PC-3 (cell line): Measurements from ENCODE around the gene ABCG1. TPM values are rescaled to one million over a fixed set of nuclear protein-coding genes. Genes with fewer than 3 reads are reported as not detected.

Experiments
- ATAC-seq: fragments of 200-7000 bp; cut with Tn5 transposase; 2 replicates; pipeline ENCODE4 v1.9.1; 2020; ENCODE audit warnings: mild to moderate bottlenecking, moderate library complexity
- BruUV-seq: library from RNA; stranded (reverse); fragments of 400-500 nt; replicated peaks from 2 replicates; lab custom pipeline; 2021; lab: Mats Ljungman, UMichigan
- CTCF ChIA-PET: fragments of 300-600 bp; sonication (Branson Sonifier 250); formaldehyde crosslinking; loops from one replicate; lab custom pipeline; 2022; ENCODE audit warnings: antibody characterized with exemption; lab: Charles Lee
- POLR2A ChIA-PET: fragments of 300-600 bp; sonication (Branson Sonifier 250); formaldehyde crosslinking; loops from one replicate; lab custom pipeline; 2022; ENCODE audit warnings: antibody characterized with exemption; ENCODE audit not compliant: unreplicated experiment; lab: Charles Lee
- DNase-seq: peaks from one replicate; pipeline ENCODE4 v3.0.0-alpha.2; 2015
- H2AFZ ChIP-seq: fragments of 300-600 bp; sonication (generic); 2 replicates; pipeline ENCODE4 v1.6.0; 2016; ENCODE audit warnings: antibody characterized with exemption, low read length
- H3F3A ChIP-seq: fragments of 300-600 bp; sonication (generic); one replicate; pipeline ENCODE4 v1.6.0; 2017; ENCODE audit warnings: antibody characterized with exemption, low read length, control low read depth, mild to moderate bottlenecking; ENCODE audit not compliant: unreplicated experiment
- H3K27ac ChIP-seq: fragments of 300-600 bp; sonication (generic); 2 replicates; pipeline ENCODE4 v1.5.1; 2016; ENCODE audit warnings: mild to moderate bottlenecking, low read length
- H3K27me3 ChIP-seq: fragments of 300-600 bp; sonication (generic); 2 replicates; pipeline ENCODE4 v1.6.1; 2016; ENCODE audit warnings: low read length, mixed read lengths
- H3K36me3 ChIP-seq: fragments of 300-600 bp; sonication (generic); 2 replicates; pipeline ENCODE4 v1.6.1; 2016; ENCODE audit warnings: low read depth, mixed run types, low read length, mixed read lengths
- H3K4me1 ChIP-seq: fragments of 300-600 bp; sonication (generic); 2 replicates; pipeline ENCODE4 v1.5.1; 2016; ENCODE audit warnings: low read length; ENCODE audit not compliant: insufficient read depth
- H3K4me2 ChIP-seq: fragments of 300-600 bp; sonication (generic); 2 replicates; pipeline ENCODE4 v1.6.0; 2016; ENCODE audit warnings: low read length
- H3K4me3 ChIP-seq: fragments of 300-600 bp; sonication (generic); 2 replicates; pipeline ENCODE4 v1.5.1; 2016; ENCODE audit warnings: mild to moderate bottlenecking, low read length, mixed read lengths
- H3K79me2 ChIP-seq: fragments of 300-600 bp; sonication (generic); 2 replicates; pipeline ENCODE4 v1.6.1; 2017; ENCODE audit warnings: low read length, mixed read lengths
- H3K9ac ChIP-seq: fragments of 300-600 bp; sonication (generic); 2 replicates; pipeline ENCODE4 v1.6.0; 2016; ENCODE audit warnings: mild to moderate bottlenecking, low read length
- H3K9me2 ChIP-seq: fragments of 300-600 bp; sonication (generic); replicated peaks from 2 replicates; pipeline ENCODE4 v1.6.1; 2016; ENCODE audit warnings: mixed run types, low read length, mixed read lengths
- H3K9me3 ChIP-seq: fragments of 300-600 bp; sonication (generic); 2 replicates; pipeline ENCODE4 v1.6.1; 2016; ENCODE audit warnings: low read length, mixed read lengths
- H4K20me1 ChIP-seq: fragments of 300-600 bp; sonication (generic); 2 replicates; pipeline ENCODE4 v1.6.1; 2016; ENCODE audit warnings: low read length, mixed read lengths
- CTCF ChIP-seq: fragments of 300-600 bp; sonication (generic); conservative IDR thresholded peaks from 2 replicates; pipeline ENCODE4 v1.5.1; 2017; ENCODE audit warnings: antibody characterized with exemption, low read depth, mild to moderate bottlenecking, low read length
- EZH2 ChIP-seq: fragments of 300-600 bp; sonication (generic); IDR thresholded peaks from one replicate; pipeline ENCODE4 v1.6.1; 2017; ENCODE audit warnings: antibody characterized with exemption, mild to moderate bottlenecking, low read length; ENCODE audit not compliant: unreplicated experiment
- EZH2phosphoT487 ChIP-seq: fragments of 300-600 bp; sonication (generic); IDR thresholded peaks from 2 replicates; pipeline ENCODE4 v1.6.1; 2018; ENCODE audit warnings: mild to moderate bottlenecking, antibody characterized with exemption, low read length, borderline replicate concordance
- intact Hi-C: fragments of 100-400 bp; cut with micrococcal nuclease; formaldehyde crosslinking; loops from 2 replicates; pipeline ENCODE4 v1.9.0; 2023
- total RNA-seq: library from RNA; depleted of rRNA; stranded (reverse); fragments of >200 nt; gene quantifications from 2 replicates; pipeline ENCODE4 v1.2.3, GENCODE V29; 2014

ABCG1 gene
- total RNA-seq, 1 experiment from 2014 or later = 0.66 TPM

GRCh38 chr21:42343963-42344510 is 125.1 kb downstream of the ABCG1 start:
- H3K9me3 ChIP-seq = no peaks in the 10 kb centered on the region
- DNase-seq (no peak), ATAC-seq (no peak)
- ChIA-PET CTCF (no interaction called here), POLR2A (no interaction called here)
- H3K4me3 ChIP-seq = no peak overlapping the region
- no peak overlapping the region for H3K4me2 ChIP-seq
- no peaks in the 10 kb centered on the region for H3K27me3 ChIP-seq
- no peaks in the 10 kb centered on the region; the same call in 1 of the 2 replicates for H3K4me1 ChIP-seq
- no peak overlapping the region for H2AFZ ChIP-seq
- no peak overlapping the region for H3K27ac ChIP-seq
- no peaks in the 10 kb centered on the region for H4K20me1 ChIP-seq
- H3K79me2 ChIP-seq = no peaks in the 10 kb centered on the region
- no peaks in the 10 kb centered on the region for H3K9me2 ChIP-seq
- no peak overlapping the region for H3K9ac ChIP-seq
- BruUV-seq = no TSS peak
- TF ChIP-seq EZH2 (no peak), CTCF (no peak)
- H3F3A ChIP-seq = no peaks in the 10 kb centered on the region
- H3K36me3 ChIP-seq = no peaks in the 10 kb centered on the region
- intact Hi-C loops = no loop called here

GRCh38 chr21:42344631-42345030 is 125.7 kb downstream of the ABCG1 start:
- no peaks in the 10 kb centered on the region for H3K27me3 ChIP-seq
- H3K4me2 ChIP-seq = no peak overlapping the region
- no peaks in the 10 kb centered on the region for H3K36me3 ChIP-seq
- ChIA-PET CTCF (no interaction called here), POLR2A (no interaction called here)
- no peaks in the 10 kb centered on the region for H3K9me3 ChIP-seq
- BruUV-seq = no TSS peak
- no peak overlapping the region for H3K4me3 ChIP-seq
- DNase-seq (no peak), ATAC-seq (no peak)
- H4K20me1 ChIP-seq = no peaks in the 10 kb centered on the region
- no peak overlapping the region for H3K9ac ChIP-seq
- no peaks in the 10 kb centered on the region for H3F3A ChIP-seq
- no peak overlapping the region for H2AFZ ChIP-seq
- no peaks in the 10 kb centered on the region for H3K9me2 ChIP-seq
- H3K4me1 ChIP-seq = no peaks in the 10 kb centered on the region
- intact Hi-C loops = no loop called here
- TF ChIP-seq EZH2phosphoT487 (no peak), CTCF (no peak), EZH2 (no peak)
- no peak overlapping the region for H3K27ac ChIP-seq
- H3K79me2 ChIP-seq = no peaks in the 10 kb centered on the region

- Histone ChIP-seq H3K36me3 (no peaks in the 10 kb centered on the region), H3K27me3 (no peaks in the 10 kb centered on the region), H3K27ac (no peak overlapping the region), H3K9me3 (no peaks in the 10 kb centered on the region), H3K9me2 (no peaks in the 10 kb centered on the region), H2AFZ (no peak overlapping the region), H3K4me3 (no peak overlapping the region), H3K79me2 (no peaks in the 10 kb centered on the region), H3K9ac (no peak overlapping the region), H3F3A (no peaks in the 10 kb centered on the region), H3K4me2 (no peak overlapping the region), H4K20me1 (no peaks in the 10 kb centered on the region), H3K4me1 (peaks cover 13% of the 10 kb centered on the region)
- ATAC-seq (no peak), DNase-seq (no peak)
- ChIA-PET POLR2A (no interaction called here), CTCF (no interaction called here)
- intact Hi-C loops = no loop called here
- no peak for TF ChIP-seq EZH2
- TF ChIP-seq CTCF = no peak
- TF ChIP-seq EZH2phosphoT487 = no peak
- BruUV-seq = no TSS peak
These were observed 127.5 kb downstream of the ABCG1 start for GRCh38 chr21:42346441-42346840.
